ENCODE results near the gene PICALM.

PICALM gene

DNA sequence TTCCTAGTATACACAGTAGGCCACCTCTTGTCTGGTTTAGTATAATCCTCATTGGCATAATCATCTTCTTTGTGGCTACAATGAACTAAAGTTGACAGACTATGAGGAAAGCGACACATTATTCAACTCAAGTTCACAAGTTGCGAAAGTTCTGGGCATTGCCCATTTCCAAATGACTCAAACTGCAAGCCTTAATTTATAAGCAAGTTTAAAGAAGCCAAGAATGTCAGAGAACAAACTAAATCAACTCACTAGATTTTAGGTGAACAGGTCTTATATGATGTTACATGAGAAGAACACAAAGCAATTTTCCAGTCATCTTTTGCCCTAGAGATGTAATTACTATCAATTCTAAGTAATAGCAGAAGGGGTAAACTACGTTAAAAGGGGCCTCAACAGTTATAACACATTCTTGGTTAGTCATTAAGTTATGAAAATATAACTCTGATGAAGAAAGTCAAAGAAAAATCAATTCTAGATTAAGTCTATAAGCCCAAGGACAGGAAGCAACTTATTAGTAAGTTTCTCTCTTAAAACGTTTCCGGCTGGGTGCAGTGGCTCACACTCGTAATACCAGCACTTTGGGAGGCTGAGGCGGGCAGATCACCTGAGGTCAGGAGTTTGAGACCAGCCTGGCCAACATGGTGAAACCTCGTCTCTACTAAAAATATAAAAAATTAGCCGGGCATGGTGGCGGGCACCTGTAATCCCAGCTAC, 21.5 kb downstream of the PICALM start:
- no peak for DNase-seq

DNA sequence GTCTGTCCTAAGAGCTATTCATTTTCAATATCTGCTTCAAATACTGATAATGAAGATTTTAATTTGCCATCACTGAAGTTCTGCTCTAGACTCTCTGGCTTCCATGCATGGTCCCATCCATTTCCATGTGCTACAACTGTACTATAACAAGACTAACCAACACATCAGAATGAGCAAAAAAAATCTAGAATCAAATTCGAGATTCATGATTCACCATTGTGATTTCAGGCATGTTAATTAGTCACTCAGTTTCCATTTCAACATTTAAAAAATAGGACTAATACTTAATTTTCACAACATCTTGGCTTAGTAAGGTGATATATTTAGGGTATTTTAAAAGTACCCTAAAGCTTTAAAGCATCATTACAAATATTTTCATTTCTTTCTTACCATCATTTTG, 22.8 kb downstream of the PICALM start:
- DNase-seq = no peak

DNA sequence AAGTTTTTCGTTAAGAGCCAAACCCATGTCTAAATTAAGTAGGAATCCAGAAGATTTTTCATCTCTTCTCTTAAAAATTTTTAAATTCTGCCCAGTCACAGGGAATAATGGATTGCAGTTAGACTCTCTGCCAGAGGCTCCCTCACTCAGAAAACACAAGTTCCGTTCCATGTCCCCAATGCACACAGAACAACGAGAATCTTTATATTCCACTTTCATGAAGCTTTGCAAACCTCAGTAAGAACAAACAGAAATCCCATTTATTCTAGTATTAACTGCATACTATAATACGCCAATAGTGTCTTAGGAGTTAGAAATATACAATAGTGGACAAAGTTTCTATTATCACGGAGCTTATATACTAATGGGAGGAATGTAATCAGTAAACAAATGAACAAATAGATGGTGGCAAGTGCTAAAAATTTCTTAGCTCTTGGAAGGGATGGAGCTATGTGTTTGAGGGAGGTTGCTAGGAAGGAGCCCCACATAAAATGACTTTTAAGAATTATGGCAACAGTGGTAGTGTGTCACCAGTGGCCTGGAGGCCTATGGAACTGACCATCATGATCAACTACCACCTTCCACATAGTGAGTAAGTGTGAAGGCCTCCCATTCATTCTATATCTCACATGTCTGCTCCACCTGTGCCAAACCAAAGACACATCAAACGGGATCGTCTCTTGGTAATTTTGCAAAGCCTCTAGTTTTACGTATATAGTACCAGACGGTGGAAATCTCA, 24.9 kb downstream of the PICALM start:
- DNase-seq = no peak

DNA sequence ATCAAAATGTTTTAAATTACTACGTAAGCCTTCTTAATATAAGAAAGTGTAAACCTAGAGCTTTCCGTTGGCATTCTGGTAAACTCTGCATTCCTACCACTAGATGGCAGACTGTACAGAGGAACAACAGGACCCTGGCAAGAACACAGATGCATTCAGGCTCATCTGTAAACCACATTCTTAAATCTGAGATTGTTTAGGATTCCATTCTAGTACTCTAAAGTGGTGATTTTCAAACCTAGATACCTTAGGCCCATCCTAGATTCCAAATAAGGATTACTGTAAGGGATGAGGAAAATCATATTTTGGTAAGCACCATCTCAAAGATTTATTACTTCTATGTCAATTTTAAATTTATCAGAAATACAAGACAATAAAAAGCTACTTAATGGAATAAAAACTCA, 26.9 kb downstream of the PICALM start:
- DNase-seq = peak in 1 of 2 experiments; percentile 28

DNA sequence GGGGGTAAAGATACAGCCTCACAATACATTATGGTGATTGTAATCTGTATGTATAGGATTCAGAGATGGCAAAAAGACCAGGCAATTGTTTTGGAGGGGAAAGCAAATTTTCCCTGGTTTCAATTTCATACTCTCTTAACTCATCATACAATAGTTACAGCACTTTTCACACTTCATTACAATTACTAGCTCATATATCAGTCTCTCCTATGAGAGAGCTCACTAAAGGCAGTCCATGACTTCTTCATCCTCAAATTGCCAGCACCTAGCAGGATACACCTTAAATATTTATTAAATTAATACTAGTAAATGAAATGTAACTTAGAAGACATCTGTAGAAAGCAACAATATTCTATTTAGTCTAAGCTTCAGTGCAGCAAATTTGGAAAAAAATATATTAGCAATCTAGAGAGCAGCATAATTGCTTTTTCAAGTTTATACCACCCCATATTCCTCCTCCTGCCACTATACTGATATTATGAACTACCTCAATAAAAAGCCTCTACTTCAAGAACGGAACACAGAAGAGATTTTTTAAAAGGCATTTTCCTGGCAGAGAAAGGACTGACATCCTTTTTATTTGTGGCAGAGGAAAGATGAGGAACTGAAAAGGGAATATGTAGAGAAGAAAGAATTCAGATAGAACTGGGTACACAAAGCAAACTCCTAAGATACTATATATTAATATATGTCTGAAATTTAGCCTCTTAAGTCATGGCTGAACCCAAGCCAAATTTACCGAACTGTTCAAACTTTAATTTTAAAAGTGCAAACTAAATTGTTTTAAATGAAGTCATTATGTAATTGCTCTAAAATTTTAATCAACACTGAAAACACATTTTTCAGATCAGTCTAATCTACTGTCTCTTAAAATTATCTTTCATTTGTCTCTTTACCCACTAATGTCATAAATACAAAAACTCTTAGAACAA, 27.7 kb downstream of the PICALM start:
- no peak for DNase-seq

DNA sequence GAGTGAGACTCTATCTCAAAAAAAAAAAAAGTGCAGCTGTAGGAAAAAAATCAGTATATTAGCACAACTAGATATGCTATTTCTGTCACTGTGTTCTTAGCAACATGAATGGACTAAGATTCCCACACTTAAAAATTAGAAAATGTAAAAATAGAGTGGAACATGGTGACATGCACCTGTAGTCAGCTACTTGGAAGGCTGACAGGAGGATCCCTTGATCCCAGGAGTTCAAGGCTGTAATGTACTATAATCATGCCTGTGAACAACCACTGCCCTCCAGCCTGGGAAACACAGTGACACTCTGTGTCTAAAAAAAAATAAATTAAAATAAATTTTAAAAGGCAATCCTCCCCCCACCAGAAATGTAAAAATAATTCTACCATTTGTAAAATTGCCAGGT, 29.8 kb downstream of the PICALM start:
- no peak for DNase-seq

DNA sequence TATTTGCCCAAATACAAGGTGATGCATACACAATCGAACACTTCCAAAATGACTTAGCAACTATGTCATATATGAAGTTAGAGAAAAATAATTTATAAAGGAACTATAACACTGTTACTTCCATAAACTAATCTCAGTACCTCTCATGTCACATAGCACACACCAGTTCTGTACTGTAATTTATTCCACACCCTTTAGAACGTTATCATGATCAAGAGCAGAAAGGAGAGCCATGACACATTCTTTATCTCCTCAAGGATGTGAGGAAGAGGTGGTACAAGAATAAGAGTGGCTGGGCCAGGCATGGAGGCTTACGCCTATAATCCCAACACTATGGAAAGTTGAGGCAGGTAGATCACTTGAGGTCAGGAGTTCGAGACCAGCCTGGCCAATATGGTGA, 31.1 kb downstream of the PICALM start:
- DNase-seq = no peak

DNA sequence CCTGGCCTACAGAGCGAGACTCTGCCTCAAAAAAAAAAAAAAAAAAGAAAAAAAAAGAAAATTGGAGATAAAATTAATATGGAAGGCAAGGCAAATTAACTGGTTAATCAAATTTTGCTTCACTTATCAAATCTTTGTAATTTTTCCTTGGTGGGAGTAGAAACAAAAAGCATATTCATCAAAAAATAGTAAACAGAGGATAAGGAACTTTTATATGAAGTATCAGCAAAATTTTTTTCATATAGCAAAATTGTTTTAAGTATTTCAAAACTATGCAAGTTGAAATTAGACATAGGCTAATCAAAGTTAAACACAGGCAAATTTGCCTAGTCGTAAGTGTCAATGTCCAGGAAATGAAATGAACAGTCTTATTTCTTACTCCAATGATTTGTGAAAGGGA, 33.0 kb downstream of the PICALM start:
- no peak for DNase-seq

DNA sequence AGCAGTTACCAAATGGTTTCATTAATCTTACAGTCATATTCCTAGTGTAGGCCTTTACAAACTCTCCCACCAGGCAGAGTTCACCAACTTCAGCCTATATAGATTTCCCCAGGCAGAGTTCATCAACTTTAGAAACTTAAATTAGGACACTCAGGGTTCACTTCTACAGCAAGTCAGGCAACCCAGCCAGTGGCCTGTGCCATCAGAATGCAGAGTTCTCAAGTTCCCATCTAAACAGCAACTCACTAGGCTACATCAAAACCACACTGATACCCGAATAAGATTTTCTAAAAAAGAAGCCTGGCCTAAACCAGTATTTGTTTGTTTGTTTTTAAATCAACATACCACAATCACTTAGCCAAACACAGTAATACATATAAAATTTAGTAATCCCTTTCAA, 33.7 kb downstream of the PICALM start:
- DNase-seq = no peak

DNA sequence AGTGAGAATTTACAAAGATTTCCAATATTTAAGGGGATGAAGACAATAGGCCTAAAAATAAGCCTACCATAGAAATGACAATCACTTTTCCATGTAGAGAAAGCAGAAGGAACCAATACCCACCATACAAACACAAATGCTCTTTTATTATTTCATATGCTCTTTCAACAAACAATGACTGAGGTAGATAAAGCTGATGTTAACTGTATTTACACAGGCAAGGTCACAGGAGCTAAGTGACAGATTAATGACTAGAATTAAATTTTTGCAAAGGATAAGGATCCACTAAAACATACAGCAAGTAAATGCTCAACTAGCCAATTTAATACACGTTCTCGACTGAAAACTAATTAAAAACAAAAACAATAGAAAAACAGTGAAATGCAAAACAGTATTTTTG, 34.2 kb downstream of the PICALM start:
- no peak for DNase-seq

DNA sequence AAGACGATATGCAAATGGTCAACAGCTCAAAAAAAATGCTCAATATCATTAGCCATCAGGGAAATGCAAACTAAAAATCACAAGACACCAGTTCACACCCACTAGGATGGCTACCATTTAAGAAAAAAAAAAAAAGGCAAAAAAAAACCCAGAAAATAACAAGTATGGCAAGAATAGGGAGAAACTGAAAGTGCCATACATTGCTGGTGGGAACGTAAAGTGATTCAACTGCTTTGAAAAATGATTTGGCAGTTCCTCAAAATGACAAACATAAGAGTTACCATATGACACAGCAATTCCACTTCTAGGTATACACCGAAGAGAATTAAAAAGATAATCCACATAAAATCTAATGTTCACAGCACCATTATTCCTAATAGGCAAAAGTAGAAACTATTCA, 47.5 kb downstream of the PICALM start:
- no peak for DNase-seq

DNA sequence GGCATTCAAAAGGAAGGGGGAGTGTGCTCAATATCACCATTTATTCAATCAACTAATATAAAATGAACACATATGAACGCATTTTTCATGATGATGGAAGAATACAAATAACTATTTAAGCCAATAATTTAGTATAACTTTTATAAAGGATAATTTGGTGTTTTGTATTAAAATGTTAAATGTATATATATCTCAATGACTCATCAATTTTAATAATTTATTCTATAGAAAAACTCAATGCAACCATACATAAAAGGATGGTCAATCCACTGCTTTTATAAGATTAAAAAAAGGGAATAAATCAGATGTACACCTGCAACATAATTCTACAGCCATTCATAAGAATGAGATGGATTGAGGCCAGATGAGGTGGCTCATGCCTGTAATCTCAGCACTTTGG, 50.6 kb downstream of the PICALM start:
- no peak for DNase-seq

DNA sequence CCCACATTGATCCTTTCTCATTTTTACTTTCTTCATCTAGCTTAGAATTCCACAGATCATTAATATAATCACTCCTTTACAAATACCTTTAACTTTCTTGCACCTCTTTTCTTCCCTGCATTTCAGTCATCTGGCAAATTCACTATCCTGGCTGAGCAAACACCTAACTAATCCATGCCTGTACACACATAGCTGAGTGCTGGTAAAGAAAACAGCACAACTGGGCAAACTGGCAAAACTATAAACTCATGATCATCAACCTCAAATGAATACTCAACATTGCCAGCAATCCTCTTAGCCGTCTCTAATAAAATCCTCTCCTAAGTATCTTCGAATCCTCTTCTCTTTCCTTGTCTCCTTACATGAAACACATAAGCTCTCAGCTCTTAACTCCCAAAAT, 52.4 kb downstream of the PICALM start:
- no peak for DNase-seq

DNA sequence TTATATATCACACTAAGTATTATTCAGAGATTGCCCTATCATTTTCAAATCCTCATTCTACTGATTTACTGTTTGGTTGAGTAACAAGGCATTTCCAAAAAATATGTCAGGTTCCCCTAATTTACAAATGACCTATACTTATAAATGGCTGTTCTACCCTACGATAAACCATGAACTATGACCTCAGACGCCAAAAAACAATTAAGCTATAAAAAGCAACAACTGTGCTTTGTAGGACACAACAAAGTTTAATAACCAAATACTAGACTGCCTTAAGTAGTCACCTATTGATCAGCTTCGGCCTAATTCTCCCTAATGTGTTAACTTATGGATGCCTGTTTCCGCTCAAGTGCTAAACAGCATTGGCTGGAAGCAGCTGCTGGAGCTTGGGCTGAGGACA, 53.2 kb downstream of the PICALM start:
- no peak for DNase-seq

DNA sequence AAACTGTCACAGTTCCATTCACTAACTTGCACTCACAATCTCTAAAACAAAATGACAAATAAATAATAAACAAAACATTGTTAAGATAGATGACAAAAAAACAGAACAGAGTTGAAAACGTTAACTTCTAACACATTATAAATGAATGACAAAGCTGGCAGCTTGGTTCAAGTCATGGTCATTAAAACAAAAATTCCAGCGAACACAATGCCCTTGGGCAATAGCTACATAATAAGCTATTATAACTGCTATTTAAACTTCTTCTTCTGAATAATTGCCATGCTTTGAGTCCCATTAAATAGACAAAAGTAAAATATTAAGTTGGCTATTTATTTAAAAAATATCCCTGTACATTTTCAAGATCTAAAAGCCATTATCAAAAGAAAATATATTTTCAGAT, 54.7 kb downstream of the PICALM start:
- no peak for DNase-seq

DNA sequence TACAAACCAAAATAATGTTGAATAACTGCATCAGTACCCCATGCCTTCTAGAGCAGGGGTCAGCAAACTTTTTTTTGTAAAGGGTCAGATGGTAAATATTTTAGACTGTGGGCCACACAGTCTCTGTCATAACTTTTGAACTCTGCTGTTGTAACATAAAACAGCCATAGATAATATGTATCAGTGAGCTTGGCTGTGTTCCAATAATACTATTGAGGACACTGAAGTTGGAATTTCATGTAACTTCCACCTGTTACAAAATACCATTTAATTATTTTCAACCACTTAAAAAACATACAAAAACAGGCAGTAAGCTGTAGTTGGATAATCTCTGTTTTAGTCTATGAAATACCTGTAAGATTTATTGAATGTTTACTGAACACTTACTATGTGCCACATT, 55.2 kb downstream of the PICALM start:
- no peak for DNase-seq

DNA sequence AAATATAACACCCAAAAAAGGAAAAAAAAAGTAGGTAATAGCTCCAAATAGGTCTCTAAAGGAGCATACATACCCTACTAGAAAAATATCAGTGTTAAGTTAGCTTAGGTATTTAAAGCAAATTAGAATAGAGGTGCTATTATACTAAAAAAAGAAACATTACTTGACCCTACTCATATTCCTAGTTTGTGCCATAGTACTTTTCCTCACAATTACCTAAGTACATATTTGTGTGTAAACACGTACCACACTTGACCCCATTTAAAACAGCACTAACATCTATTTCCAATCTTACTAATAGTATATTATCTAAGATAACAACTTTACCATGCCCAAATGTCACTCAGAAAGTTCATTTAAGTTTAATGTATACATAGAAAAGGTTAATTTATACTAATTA, 57.7 kb downstream of the PICALM start:
- DNase-seq = no peak

DNA sequence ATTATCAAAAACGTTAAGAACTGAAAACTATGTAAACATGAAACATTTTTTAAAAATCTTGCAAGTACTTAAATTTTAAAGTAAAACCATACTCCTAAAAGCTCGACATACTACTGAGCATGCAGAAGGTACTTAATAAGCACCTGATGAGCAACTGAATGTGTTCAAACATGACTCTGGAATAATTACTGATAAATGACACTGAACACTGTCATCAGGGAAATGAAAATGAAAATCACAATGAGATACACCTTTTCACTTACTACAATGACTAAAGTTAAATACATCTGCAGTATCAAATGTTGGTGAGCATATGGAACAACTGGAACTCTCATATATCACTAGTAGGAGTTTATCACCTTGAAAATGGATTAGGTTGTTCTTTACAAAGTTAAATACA, 65.2 kb downstream of the PICALM start:
- no peak for DNase-seq

DNA sequence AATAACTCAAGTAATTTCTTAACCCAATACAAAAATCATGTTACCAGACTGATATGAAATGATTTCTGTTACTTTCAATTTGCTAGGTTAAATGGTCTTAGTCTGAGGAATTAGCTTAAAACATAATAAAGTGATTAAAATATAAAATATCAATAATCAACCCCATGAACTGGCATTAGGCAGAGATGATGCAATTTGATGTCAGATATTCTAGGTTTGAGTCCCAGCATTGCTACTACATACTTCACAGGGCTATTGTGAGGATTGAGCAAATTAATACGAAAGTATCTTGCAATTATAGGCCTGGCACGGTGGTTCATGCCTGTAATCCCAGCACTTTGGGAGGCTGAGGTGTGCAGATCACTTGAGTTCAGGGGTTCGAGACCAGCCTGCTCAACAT, 66.5 kb downstream of the PICALM start:
- no peak for DNase-seq

DNA sequence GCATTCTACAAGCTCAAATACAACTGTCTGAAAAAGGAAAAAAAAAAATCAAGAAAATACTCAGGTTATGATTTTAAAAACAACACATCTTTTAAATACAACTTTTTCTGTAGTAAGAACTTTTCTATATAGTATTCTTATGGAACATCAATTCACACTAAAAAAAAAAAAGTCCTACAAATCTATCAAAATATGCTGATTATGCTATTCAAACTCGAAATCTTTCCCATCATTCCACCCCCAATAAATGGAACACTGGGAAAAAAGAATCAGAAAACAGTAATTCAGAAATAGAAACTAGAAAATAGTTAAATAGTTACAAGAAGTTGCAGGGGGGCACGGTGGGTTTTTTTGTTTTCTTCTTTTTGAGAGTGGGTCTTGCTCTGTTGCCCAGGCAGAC, 77.4 kb downstream of the PICALM start:
- DNase-seq = no peak

DNA sequence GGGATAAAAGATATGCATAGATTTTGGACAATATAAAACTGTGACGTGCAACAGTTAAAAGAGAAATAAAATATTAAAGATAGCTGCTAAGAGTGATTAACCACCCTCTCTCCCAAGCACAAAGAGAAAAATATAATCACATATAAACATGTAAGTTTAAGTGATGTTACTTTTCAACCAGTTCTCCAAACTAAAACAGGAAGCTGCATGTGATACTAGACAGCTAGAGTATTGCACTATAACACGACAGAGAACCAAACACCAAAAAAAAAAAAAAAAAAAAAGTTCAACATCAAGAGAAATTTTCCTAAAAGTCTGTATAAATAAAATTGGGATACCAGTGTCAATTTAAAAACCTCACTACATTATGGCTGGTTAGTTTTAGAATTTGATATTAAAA, 79.1 kb downstream of the PICALM start:
- DNase-seq = no peak

DNA sequence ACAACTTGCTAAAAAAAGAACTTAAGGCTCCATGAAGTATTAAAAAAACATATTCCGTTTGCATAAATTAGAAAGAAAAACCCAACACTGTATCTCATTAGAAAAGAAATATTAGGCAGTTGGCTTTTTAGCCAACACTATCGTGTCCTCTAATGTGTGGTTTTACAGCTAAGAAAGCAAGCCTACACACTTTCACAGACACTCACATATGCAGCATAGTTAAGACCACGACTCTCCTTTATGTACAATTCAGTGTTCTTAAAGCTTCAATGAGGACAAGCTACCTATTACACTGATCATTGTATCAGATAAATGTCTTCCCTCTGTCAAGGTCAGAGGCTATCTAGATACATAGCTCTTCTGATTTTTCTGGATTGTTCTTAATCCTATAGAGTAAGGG, 80.1 kb downstream of the PICALM start:
- DNase-seq = no peak

DNA sequence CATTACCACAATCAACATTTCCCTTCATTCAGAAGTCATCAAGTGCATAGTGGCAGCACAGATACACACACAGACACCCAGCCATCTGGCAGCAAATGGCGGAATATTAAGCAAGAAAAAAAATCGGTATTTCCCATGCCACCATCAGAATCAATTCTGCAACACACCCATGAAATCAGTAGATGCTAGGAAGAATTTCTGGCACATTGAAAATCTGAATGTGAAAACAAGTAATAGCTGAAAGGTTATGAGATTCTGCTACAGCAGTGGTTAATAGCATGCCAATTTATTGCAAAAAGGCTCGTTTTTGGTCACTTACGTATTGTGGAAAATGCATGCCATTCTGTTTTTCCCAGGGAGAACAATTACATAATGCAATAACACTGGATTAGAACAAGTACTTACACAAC, 91.1 kb downstream of the PICALM start:
- no peak for DNase-seq

DNA sequence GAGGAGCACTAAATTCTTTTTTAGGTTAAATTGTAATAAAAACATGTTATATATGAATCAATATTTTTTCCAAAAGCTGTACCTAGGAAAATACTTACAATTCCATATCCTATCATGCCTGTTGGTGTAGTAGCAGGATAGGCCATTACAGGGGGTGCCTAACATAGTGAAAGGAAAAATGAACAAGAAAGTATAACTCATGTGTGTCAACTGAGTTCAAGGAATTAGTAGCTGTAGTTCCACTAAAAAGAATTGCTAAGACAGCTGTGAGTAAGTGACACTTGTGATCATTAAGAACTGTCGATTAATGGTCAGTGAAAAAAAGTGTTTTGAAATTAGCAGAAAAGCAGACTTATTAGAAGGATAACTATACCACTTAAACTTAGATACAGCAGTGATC, 92.4 kb downstream of the PICALM start:
- DNase-seq = no peak
